Activated naive CD8-positive, alpha-beta T cell treated with anti-CD3 and anti-CD28 coated beads, Interleukin-2, amount 10 ng/mL, durations not matched to agents 7 days and 5 days (primary cell): ENCODE measurements around the gene CCDC188. TPM values are rescaled to one million over a fixed set of nuclear protein-coding genes. Genes with fewer than 3 reads are reported as not detected.

Experiments
- ATAC-seq: fragments of 150-1000 bp; cut with Tn5 transposase; one replicate; pipeline ENCODE4 v1.10.0; 2021; ENCODE audit warnings: low read depth, moderate library complexity
- POLR2A ChIA-PET: fragments of 350-600 bp; sonication (Branson Sonifier 250); formaldehyde crosslinking; loops from one replicate; lab custom pipeline; 2021; ENCODE audit warnings: antibody characterized with exemption; lab: Charles Lee
- DNase-seq: peaks from one replicate; pipeline ENCODE4 v3.0.0; 2021
- H3K27ac Mint-ChIP-seq: one replicate; pipeline ENCODE4 v1.8.0; 2022; ENCODE audit warnings: mild to moderate bottlenecking, mixed read lengths
- H3K27me3 Mint-ChIP-seq: one replicate; pipeline ENCODE4 v1.8.0; 2022; ENCODE audit warnings: mild to moderate bottlenecking, moderate library complexity, mixed read lengths
- H3K36me3 Mint-ChIP-seq: one replicate; pipeline ENCODE4 v1.8.0; 2021; ENCODE audit warnings: mild to moderate bottlenecking, mixed read lengths
- H3K4me1 Mint-ChIP-seq: one replicate; pipeline ENCODE4 v1.8.0; 2021; ENCODE audit warnings: mixed read lengths
- H3K4me3 Mint-ChIP-seq: one replicate; pipeline ENCODE4 v1.8.0; 2022; ENCODE audit warnings: mild to moderate bottlenecking, moderate library complexity, mixed read lengths
- H3K9me3 Mint-ChIP-seq: one replicate; pipeline ENCODE4 v1.8.0; 2021; ENCODE audit warnings: mixed read lengths
- total RNA-seq, 2 experiments: library from RNA; stranded (reverse); gene quantifications; one replicate each; pipeline ENCODE4 v1.2.3, GENCODE V29; 2021

The CCDC188 gene
- total RNA-seq, 2 experiments from 2014 or later: 0.51 TPM; not detected in 1

DNA sequence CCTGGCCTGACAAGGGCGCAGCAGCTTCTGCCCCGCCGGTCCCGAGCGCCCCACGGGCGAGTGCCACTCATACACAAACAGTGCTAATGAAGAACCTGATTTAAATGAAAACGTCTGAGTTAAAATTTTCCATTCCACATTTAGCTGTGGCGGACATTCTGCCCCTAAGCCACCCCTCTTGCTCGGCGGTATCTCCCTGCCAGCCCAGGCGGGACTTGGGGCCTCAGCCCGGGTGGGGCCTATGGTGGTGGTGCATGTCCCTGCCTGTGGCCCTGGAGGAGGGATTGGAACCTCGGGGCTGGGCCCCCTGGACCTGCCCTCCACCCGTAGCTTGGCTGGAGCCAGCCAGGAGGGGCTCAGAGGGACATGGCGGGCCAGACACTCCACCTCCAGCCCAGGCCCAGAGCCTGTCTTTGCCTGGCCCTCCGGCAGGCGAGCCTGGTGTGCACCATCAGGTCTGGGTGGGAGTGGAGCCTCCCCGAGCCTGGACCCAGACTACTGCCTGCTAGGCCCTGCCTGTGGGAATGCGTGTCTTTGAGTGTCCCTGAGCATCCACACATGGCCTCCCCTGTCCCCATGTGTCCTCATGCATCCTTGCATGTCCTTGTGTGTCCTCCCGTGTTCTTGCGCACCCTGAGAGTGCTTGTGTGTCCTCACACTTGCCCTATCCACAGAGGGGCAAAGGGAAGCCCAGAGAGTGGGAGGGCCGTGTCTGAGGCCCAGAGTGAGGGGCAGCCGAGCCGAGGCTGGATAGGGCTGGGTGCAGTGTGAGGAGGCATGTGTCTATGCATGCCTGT, 14.9 kb downstream of the CCDC188 start:
- DNase-seq: no peak
- Mint-ChIP-seq H3K27ac (no peak overlapping the region), H3K36me3 (peaks cover 1% of the 10 kb centered on the region), H3K4me3 (no peak overlapping the region), H3K27me3 (no peaks in the 10 kb centered on the region), H3K9me3 (no peaks in the 10 kb centered on the region), H3K4me1 (peaks cover 8% of the 10 kb centered on the region)
- ATAC-seq: no peak
- POLR2A ChIA-PET: no interaction called here

DNA sequence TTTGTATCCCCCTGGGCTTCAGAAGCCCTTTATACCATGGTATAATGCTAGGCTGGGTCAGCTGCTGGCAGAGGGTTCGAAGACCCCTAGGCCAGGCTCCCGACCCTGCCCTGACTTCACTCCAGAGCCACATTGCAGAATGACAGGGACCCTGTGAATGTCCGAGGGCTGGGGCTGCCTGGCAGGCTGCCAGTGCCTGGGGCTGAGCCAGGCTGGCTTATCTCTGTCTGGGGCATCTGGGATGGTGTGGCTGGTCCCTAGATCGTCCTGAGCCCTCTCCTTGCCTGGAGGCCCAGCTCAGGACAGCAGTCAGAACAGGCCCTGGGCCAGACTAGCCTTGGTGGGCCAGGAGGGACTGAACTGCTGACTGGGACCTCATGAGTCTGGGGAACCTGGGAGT, 15.6 kb downstream of the CCDC188 start:
- H3K27ac Mint-ChIP-seq: no peak overlapping the region
- POLR2A ChIA-PET: no interaction called here
- ATAC-seq: no peak
- H3K4me3 Mint-ChIP-seq: no peak overlapping the region
- no peak for DNase-seq
- H3K4me1 Mint-ChIP-seq: peaks cover 8% of the 10 kb centered on the region
- H3K9me3 Mint-ChIP-seq: no peaks in the 10 kb centered on the region
- peaks cover 1% of the 10 kb centered on the region for H3K36me3 Mint-ChIP-seq
- no peaks in the 10 kb centered on the region for H3K27me3 Mint-ChIP-seq

DNA sequence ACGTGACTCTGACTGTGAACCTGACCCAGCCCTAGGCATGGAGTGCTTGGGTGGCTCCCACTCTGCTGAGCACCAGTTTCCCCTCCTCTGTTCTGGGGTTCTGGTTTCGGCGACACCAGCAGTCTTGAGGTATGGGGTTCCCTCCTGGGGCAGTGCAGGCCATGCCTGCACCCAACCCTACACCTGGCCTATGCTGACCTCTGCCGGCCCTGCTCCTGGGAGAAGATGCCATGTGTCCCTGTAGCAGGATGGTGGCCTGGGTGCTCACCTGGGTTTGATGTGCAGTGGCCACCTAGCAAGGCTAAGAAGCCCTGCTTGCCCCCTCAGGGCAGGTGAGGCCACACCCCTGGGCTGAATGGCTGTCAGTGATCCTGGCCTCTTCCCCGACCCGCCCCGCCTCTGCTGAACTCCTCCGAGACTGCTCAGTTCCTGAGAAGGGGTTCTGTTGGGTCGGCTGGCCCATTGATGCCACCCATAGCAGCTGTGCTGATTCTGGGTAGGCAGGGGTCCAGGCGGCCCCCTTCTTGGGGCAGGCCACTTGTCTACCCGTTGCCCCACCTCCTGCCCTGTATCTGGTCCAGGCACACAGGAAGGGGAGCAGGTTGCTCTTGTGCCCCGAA, 16.8 kb downstream of the CCDC188 start:
- peak overlapping the region; percentile 49 for H3K4me3 Mint-ChIP-seq
- no peaks in the 10 kb centered on the region for H3K9me3 Mint-ChIP-seq

DNA sequence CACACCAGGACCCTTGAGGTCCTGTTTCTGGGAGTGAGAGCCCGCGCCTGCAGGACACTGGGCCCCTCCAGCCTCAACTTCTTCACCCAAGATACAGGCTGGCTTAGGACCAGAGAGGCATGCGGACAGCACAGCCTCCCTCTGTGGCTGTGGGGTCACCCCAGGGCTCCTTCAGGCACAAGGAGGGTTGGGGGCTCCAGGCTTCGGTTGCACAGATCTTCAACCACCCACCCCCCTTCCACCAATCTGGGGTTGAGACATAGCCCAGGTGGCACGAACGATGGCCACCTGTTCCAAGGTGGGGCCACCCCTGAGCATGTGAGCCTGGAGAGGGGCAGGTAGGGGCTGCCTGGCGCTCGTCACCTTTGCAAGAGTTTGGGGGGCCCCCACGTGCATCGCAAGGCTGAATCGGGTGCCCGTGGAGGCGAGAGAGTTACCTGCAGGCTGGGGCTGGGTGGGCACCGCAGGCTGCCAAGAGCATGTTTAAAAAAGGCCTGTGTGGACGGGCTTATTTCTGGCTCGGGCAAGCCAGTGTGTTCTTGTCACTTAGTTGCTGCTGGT, 18.1 kb downstream of the CCDC188 start:
- Mint-ChIP-seq H3K9me3 (no peaks in the 10 kb centered on the region), H3K27me3 (no peaks in the 10 kb centered on the region), H3K27ac (peak overlapping the region; percentile 12), H3K4me1 (peaks cover 12% of the 10 kb centered on the region), H3K36me3 (no peaks in the 10 kb centered on the region), H3K4me3 (peak overlapping the region; percentile 68)
- POLR2A ChIA-PET: no interaction called here
- ATAC-seq: no peak
- DNase-seq: no peak

More for the DNA sequence above, 16.8 kb downstream of the CCDC188 start:
- ATAC-seq (no peak), DNase-seq (no peak)
- POLR2A ChIA-PET: no interaction called here
- H3K27me3 Mint-ChIP-seq: no peaks in the 10 kb centered on the region
- peaks cover 12% of the 10 kb centered on the region for H3K4me1 Mint-ChIP-seq
- no peak overlapping the region for H3K27ac Mint-ChIP-seq
- no peaks in the 10 kb centered on the region for H3K36me3 Mint-ChIP-seq

DNA sequence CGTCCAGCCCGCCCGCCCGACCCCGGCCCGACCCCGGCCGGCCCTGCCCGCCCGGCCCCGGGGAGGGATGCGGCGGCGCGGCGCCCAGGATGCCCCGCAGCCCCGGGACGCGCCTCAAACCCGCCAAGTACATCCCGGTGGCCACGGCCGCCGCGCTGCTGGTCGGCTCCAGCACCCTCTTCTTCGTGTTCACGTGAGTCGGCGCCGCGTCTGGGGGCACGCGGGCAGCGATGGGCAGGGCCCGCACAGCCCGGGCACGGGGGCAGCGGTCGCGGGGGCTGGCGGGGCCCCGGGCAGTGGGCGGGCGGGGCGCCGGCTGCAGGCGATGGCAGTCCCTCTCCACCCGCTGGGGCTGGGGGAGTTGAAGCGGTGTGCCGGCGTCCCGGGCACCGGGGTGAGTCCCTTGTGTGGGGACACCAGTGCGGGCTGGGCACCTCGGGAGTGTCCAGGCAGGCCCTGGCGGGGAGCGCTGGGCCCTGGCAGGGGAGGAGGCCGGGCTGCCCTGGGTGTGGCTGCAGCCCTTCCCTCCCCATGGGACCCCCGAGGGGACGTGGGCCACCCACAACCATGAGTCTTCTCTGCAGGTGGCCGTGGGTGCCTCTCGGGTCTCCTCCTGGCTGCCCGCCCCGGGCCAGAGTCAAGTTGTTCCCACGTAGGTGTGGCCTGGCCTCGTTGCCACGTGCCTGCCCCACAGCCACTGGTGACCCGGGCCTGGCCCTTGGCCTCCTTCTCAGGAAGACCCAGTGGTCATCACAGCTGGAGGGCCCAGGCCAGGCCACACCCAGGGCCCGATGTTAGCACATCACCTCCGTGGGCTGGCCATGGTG, 18.8 kb downstream of the CCDC188 start:
- Mint-ChIP-seq H3K27ac (peak overlapping the region; percentile 12), H3K9me3 (no peaks in the 10 kb centered on the region), H3K27me3 (no peaks in the 10 kb centered on the region), H3K4me3 (peak overlapping the region; percentile 68), H3K36me3 (no peaks in the 10 kb centered on the region), H3K4me1 (peaks cover 11% of the 10 kb centered on the region)
- POLR2A ChIA-PET: no interaction called here
- ATAC-seq (peak; percentile 5), DNase-seq (peak; percentile 59)

DNA sequence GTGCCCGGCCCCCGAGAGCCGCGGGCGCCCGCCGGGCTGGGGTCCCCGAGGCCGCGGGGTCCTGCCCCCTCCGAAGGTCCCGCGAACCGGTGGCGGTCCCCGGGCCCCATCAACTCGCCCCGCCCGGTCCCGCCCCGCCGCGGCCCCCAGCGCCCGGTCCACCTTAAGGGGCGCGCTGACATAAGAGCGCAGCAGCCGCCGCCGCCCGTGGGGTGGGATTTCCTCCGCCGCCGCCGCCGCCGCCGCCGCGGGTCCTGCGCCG, 19.3 kb downstream of the CCDC188 start, which contains the start of gene ZDHHC8:
Gene ZDHHC8, plus strand, starts transcription at position 208 of the 262 bp plus-strand sequence. CDS start 144 bp downstream, outside the sequence.
- H3K36me3 Mint-ChIP-seq: no peaks in the 10 kb centered on the region
- H3K4me1 Mint-ChIP-seq: peaks cover 11% of the 10 kb centered on the region
- H3K27me3 Mint-ChIP-seq: no peaks in the 10 kb centered on the region
- peak within 1 kb of the TSS; percentile 12 for H3K27ac Mint-ChIP-seq
- no peak for DNase-seq
- POLR2A ChIA-PET: interaction anchor here (0.9 kb wide), 1 partner anchor 15 kb away, joined by 3 read pairs; the partner anchor contains the start of gene TRMT2A
- peak; percentile 48 for ATAC-seq
- H3K9me3 Mint-ChIP-seq: no peaks in the 10 kb centered on the region
- peak within 1 kb of the TSS; percentile 68 for H3K4me3 Mint-ChIP-seq

DNA sequence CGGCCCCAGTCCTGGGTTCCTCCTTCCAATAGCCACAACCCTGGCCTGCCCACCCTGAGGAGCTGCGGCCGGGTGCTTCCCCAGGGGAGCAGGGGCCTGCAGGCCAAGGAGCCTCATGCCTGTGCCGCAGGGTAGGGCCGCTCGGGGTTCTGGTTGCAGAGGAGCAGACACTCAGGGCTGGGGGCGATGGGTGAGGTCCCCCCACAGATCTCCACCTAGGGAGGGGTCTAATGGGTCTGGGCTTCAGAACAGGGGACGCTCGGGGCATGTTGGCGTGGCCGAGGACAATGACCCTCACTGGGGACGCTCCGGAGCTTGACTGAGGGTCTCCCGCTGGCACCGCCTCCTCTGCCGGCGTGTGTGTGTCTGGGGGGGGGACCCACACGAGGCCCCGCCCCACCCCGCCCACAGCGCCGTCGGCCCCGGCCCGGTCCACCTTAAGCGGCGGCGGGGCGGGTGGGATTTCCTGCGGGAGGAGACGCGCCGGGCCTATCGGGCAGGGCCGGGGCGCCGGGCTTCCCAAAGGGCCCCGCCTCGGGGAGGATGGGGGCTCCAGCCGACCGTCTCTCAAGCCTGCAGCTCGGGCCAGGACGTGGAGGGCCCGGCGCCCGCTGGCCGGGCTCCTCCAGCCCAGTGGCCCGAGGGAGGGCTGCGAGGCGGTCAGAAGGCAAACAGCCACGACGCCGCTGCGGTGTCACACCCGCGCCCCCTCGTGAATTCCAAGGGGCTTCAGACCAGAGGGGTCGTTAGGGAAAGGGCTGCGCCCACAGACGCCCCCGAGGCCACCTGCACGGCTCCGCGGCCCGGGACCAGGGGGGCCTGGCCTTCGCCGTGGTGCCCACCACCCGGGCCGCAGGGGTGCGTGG, 19.9 kb downstream of the CCDC188 start:
- DNase-seq (peak; percentile 81), ATAC-seq (peak; percentile 54)
- Mint-ChIP-seq H3K36me3 (peaks cover 2% of the 10 kb centered on the region), H3K27ac (no peak overlapping the region), H3K4me1 (peaks cover 9% of the 10 kb centered on the region), H3K9me3 (no peaks in the 10 kb centered on the region), H3K4me3 (peak overlapping the region; percentile 60), H3K27me3 (no peaks in the 10 kb centered on the region)
- POLR2A ChIA-PET: interaction anchor here (0.7 to 1.7 kb wide), 5 partner anchors 13 to 247 kb away, joined by 3 to 9 read pairs (median 3); partner anchors contain the start of genes TANGO2 and TRMT2A

DNA sequence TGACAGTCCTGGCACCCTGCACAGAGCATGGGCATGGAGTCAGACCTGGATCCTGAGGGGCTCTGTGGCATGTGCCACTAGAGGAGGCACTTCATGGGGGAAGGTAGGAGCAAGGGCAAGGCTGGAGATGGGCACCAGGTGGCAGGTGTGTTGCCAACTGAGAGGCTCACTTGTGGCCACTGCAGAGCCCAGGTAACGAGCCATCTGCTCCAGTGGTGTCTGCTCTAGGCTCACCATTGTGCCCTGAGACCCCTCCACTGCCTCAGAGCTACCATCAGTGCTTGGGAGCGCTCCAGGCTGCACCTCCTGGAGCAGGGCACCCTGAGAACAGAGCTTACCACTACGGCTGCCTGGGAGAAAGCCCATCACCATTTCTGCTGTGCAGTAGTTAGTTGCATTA, 20.5 kb downstream of the CCDC188 start:
- ATAC-seq (no peak), DNase-seq (no peak)
- Mint-ChIP-seq H3K27me3 (no peaks in the 10 kb centered on the region), H3K27ac (no peak overlapping the region), H3K4me3 (no peak overlapping the region), H3K9me3 (no peaks in the 10 kb centered on the region), H3K4me1 (peaks cover 9% of the 10 kb centered on the region), H3K36me3 (peaks cover 3% of the 10 kb centered on the region)
- POLR2A ChIA-PET: interaction anchor here (0.7 to 1.7 kb wide), 4 partner anchors 13 to 248 kb away, joined by 3 to 9 read pairs (median 4); partner anchors contain the start of genes TANGO2 and TRMT2A

DNA sequence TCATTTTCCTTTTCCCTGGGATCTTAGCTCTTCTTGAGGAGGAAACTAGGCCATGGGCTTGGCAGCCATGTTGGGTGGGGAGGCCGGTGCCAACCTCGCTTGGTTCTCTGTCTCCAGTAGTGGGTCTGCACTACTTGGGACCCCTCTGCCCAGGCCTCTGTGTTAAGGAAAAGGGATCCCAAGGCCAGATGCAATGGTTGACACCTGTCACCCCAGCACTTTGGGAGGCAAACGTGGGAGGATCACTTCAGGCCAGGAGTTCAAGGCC, 21.2 kb downstream of the CCDC188 start:
- POLR2A ChIA-PET: interaction anchor here (0.7 to 1.7 kb wide), 4 partner anchors 12 to 159 kb away, joined by 3 to 9 read pairs (median 4); partner anchors contain the start of genes TANGO2 and TRMT2A
- Mint-ChIP-seq H3K36me3 (peaks cover 3% of the 10 kb centered on the region), H3K27ac (no peak overlapping the region), H3K27me3 (no peaks in the 10 kb centered on the region), H3K4me3 (no peak overlapping the region), H3K4me1 (peaks cover 9% of the 10 kb centered on the region), H3K9me3 (no peaks in the 10 kb centered on the region)
- DNase-seq: no peak
- ATAC-seq: no peak

DNA sequence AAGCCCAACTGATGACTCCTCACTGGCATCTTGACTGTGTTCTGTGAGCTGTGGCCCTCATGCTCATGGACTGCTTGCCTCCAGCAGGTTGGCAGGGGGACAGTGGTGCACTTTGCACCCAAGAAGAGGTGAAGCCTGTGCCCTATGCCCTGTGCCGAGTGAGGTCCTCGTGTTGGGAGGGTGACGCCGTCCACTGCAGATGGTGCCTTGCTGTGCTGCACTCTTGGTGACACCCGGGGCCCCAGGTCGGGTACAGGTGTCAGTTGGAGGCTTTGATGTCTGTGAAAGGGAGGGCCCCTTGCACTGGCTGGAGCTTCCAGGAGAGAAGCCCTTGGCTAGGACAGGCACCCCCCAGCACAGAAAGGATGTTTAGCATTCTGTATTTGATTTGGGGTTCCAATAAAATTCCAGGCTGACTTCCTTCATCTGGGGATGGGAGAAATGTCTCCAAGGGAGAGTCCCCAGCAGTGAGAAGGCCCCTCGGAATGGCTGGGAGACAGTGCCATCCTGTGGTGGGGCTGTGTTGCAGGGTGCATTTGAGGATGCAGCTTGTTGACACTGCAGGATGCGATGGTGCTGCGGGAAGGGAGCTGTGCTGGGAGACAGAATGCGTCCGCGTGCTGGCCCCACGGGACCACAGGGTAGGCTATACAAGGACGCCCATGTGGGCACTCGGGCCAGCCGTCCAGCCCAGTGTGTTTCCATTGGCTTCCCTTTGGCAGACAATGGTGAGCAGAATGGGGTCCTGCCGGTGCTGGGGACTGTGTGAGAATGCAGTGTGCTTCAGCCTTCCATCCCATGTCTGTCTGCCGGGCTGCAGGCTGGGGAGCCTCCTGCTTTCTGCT, 21.7 kb downstream of the CCDC188 start:
- peaks cover 3% of the 10 kb centered on the region for H3K36me3 Mint-ChIP-seq
- no peak overlapping the region for H3K4me3 Mint-ChIP-seq
- no peaks in the 10 kb centered on the region for H3K27me3 Mint-ChIP-seq
- peaks cover 9% of the 10 kb centered on the region for H3K4me1 Mint-ChIP-seq
- peak; percentile 69 for DNase-seq
- ATAC-seq: peak; percentile 38
- peak overlapping the region; percentile 54 for H3K27ac Mint-ChIP-seq
- POLR2A ChIA-PET: interaction anchor here (0.7 to 1.7 kb wide), 5 partner anchors 11 to 159 kb away, joined by 3 to 9 read pairs (median 4); partner anchors contain the start of genes TANGO2 and TRMT2A
- H3K9me3 Mint-ChIP-seq: no peaks in the 10 kb centered on the region

DNA sequence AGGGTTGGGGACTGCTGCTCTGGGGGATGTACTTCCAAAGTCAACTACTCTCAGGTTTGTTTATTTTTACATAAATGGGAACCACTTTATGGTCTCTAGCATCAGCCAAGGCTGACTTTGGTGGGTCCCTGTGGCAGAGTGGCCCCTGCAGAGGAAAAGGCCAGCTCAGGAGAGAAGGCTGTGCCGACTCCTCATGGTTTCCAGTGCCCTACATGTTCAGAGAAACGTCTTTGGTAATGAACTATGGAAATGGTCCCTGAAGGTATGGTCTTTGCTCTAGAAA, 22.3 kb downstream of the CCDC188 start:
- no peaks in the 10 kb centered on the region for H3K27me3 Mint-ChIP-seq
- no peak overlapping the region for H3K4me3 Mint-ChIP-seq
- H3K27ac Mint-ChIP-seq: peak overlapping the region; percentile 54
- H3K36me3 Mint-ChIP-seq: peaks cover 5% of the 10 kb centered on the region
- H3K4me1 Mint-ChIP-seq: peaks cover 9% of the 10 kb centered on the region
- H3K9me3 Mint-ChIP-seq: no peaks in the 10 kb centered on the region
- ATAC-seq (no peak), DNase-seq (no peak)
- POLR2A ChIA-PET: interaction anchor here (1.1 to 1.4 kb wide), 2 partner anchors 11 to 19 kb away, joined by 3 to 6 read pairs; partner anchors contain the start of gene TRMT2A
